Loucy (cell line): ENCODE measurements around the gene GNPTG.

Source experiments
- EZH2phosphoT487 ChIP-seq: fragments of 200-600 bp; IDR thresholded peaks from 2 replicates; pipeline ENCODE4 v1.6.1; 2018; ENCODE audit warnings: antibody characterized with exemption, mild to moderate bottlenecking, moderate library complexity, borderline replicate concordance
- TF ChIP-seq, protein P1 (sequence below): fragments of 200-600 bp; sonication (generic); conservative IDR thresholded peaks from 2 replicates; pipeline ENCODE4 v1.5.1; 2014; ENCODE audit warnings: mild to moderate bottlenecking, antibody characterized with exemption, low read length

DNA sequence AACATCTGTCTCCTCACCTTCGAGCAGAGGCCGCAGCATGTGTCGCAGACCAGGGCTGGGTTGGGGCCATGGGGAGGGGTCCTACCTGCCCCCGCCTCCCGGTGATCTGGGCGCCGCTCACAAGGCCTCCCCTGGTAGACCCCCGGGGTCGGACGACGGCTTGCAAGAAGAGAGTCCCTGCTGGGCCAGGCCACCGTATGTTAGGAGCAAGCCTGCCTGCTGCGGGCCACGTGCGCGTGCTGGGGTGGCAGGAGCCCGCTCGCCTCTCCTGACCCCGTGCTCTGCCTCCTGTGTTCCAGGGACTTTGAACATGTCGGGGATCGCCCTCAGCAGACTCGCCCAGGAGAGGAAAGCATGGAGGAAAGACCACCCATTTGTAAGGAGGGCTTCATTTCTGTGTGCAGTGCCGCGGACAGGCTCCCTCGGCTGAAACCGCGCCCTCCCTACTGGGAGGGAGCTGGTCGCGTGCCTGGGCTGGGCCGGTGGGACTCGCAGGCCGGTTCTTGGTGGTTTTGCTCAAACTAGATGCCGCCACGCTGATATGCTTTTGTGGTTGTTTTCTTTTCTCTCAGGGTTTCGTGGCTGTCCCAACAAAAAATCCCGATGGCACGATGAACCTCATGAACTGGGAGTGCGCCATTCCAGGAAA lies 37.9 kb upstream of the GNPTG start:
- TF ChIP-seq, protein P1, sequence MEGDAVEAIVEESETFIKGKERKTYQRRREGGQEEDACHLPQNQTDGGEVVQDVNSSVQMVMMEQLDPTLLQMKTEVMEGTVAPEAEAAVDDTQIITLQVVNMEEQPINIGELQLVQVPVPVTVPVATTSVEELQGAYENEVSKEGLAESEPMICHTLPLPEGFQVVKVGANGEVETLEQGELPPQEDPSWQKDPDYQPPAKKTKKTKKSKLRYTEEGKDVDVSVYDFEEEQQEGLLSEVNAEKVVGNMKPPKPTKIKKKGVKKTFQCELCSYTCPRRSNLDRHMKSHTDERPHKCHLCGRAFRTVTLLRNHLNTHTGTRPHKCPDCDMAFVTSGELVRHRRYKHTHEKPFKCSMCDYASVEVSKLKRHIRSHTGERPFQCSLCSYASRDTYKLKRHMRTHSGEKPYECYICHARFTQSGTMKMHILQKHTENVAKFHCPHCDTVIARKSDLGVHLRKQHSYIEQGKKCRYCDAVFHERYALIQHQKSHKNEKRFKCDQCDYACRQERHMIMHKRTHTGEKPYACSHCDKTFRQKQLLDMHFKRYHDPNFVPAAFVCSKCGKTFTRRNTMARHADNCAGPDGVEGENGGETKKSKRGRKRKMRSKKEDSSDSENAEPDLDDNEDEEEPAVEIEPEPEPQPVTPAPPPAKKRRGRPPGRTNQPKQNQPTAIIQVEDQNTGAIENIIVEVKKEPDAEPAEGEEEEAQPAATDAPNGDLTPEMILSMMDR = no peak
- no peak for TF ChIP-seq EZH2phosphoT487
